ENCODE data around the gene FRMD1. TPM values are rescaled to one million over a fixed set of nuclear protein-coding genes. Genes with fewer than 3 reads are reported as not detected.

FRMD1 gene
- total RNA-seq, 1 donor from 2014 or later = 0.41 TPM

- peak; percentile 48 for DNase-seq (ENCODE audit: missing footprints)
- no peak for ATAC-seq
- intact Hi-C loops (cut with DNase I) = no loop called here
These were observed 27.4 kb downstream of the FRMD1 start for GRCh38 chr6:168051648-168052047.

- DNase-seq (ENCODE audit: missing footprints) (peak; percentile 37), ATAC-seq (no peak)
- intact Hi-C loops (cut with DNase I) = no loop called here
These were observed 28.0 kb downstream of the FRMD1 start for GRCh38 chr6:168050881-168051586.

GRCh38 chr6:168050225-168050880, 28.7 kb downstream of the FRMD1 start:
- DNase-seq (ENCODE audit: missing footprints) = peak; percentile 51
- no peak for ATAC-seq
- intact Hi-C loops (cut with DNase I) = no loop called here

GRCh38 chr6:168049706-168050224, 29.2 kb downstream of the FRMD1 start:
- ATAC-seq = no peak
- intact Hi-C loops (cut with DNase I) = no loop called here
- DNase-seq (ENCODE audit: missing footprints) = no peak

- no peak for ATAC-seq
These were observed 29.7 kb downstream of the FRMD1 start for GRCh38 chr6:168049277-168049676.

GRCh38 chr6:168048724-168049025, 30.3 kb downstream of the FRMD1 start:
- intact Hi-C loops (cut with DNase I) = no loop called here
- DNase-seq (ENCODE audit: missing footprints) = peak; percentile 25
- ATAC-seq = no peak

More at GRCh38 chr6:168049277-168049676, 29.7 kb downstream of the FRMD1 start:
- DNase-seq (ENCODE audit: missing footprints) = peak; percentile 26
- intact Hi-C loops (cut with DNase I) = no loop called here

- ATAC-seq (peak; percentile 40), DNase-seq (ENCODE audit: missing footprints) (peak; percentile 54)
- intact Hi-C loops (cut with DNase I) = no loop called here
These were observed 30.9 kb downstream of the FRMD1 start for GRCh38 chr6:168047841-168048723.

GRCh38 chr6:168046696-168047095, 32.3 kb downstream of the FRMD1 start:
- DNase-seq (ENCODE audit: missing footprints) (no peak), ATAC-seq (no peak)
- intact Hi-C loops (cut with DNase I) = no loop called here

GRCh38 chr6:168045706-168046620, 33.0 kb downstream of the FRMD1 start:
- intact Hi-C loops (cut with DNase I) = no loop called here
- no peak for ATAC-seq
- DNase-seq (ENCODE audit: missing footprints) = peak; percentile 61

GRCh38 chr6:168045141-168045691, 33.8 kb downstream of the FRMD1 start:
- DNase-seq (ENCODE audit: missing footprints) = peak; percentile 66
- no peak for ATAC-seq
- intact Hi-C loops (cut with DNase I) = no loop called here

GRCh38 chr6:168044521-168045130, 34.4 kb downstream of the FRMD1 start:
- intact Hi-C loops (cut with DNase I) = no loop called here
- peak; percentile 66 for DNase-seq (ENCODE audit: missing footprints)
- no peak for ATAC-seq

GRCh38 chr6:168043848-168044415, 35.1 kb downstream of the FRMD1 start:
- DNase-seq (ENCODE audit: missing footprints) (no peak), ATAC-seq (no peak)
- intact Hi-C loops (cut with DNase I) = no loop called here

- ATAC-seq (no peak), DNase-seq (ENCODE audit: missing footprints) (no peak)
- intact Hi-C loops (cut with DNase I) = no loop called here
These were observed 35.7 kb downstream of the FRMD1 start for GRCh38 chr6:168043193-168043847.

GRCh38 chr6:168042426-168043192, 36.4 kb downstream of the FRMD1 start:
- no peak for ATAC-seq
- intact Hi-C loops (cut with DNase I) = no loop called here

GRCh38 chr6:168041928-168042327, 37.1 kb downstream of the FRMD1 start:
- DNase-seq (ENCODE audit: missing footprints) (peak; percentile 65), ATAC-seq (no peak)
- intact Hi-C loops (cut with DNase I) = no loop called here

More at GRCh38 chr6:168042426-168043192, 36.4 kb downstream of the FRMD1 start:
- peak; percentile 37 for DNase-seq (ENCODE audit: missing footprints)

GRCh38 chr6:168040856-168041496, 38.0 kb downstream of the FRMD1 start:
- DNase-seq (ENCODE audit: missing footprints) (peak; percentile 43), ATAC-seq (no peak)
- intact Hi-C loops (cut with DNase I) = no loop called here
